Neuronal stem cell (in vitro differentiated cells): ENCODE results near the gene CCL7.

Source experiments
- DNase-seq: peaks from one replicate; pipeline ENCODE4 v3.0.0-alpha.2; 2013; ENCODE audit warnings: low spot score
- H2AFZ ChIP-seq: one replicate; pipeline ENCODE4 v1.6.1; 2013; ENCODE audit warnings: mild to moderate bottlenecking, low read length, inconsistent platforms
- H2AK5ac ChIP-seq: 2 replicates; pipeline ENCODE4 v1.6.1; 2013; ENCODE audit warnings: low read depth, mild to moderate bottlenecking, inconsistent platforms, low read length, moderate library complexity, mixed read lengths
- H2BK120ac ChIP-seq: 2 replicates; pipeline ENCODE4 v1.6.1; 2013; ENCODE audit warnings: low read depth, mild to moderate bottlenecking, inconsistent platforms, low read length, moderate library complexity, mixed read lengths
- H2BK12ac ChIP-seq: one replicate; pipeline ENCODE4 v1.6.1; 2013; ENCODE audit warnings: low read length, inconsistent platforms
- H2BK15ac ChIP-seq: 2 replicates; pipeline ENCODE4 v1.6.1; 2013; ENCODE audit warnings: mild to moderate bottlenecking, low read length, inconsistent platforms, mixed read lengths
- H2BK5ac ChIP-seq: one replicate; pipeline ENCODE4 v1.6.1; 2013; ENCODE audit warnings: inconsistent platforms, mild to moderate bottlenecking, low read length, moderate library complexity
- H3K14ac ChIP-seq: one replicate; pipeline ENCODE4 v1.6.1; 2013; ENCODE audit warnings: low read length, inconsistent platforms
- H3K18ac ChIP-seq: 2 replicates; pipeline ENCODE4 v1.6.1; 2013; ENCODE audit warnings: low read length, inconsistent platforms
- H3K23ac ChIP-seq: 2 replicates; pipeline ENCODE4 v1.6.1; 2013; ENCODE audit warnings: low read depth, mild to moderate bottlenecking, mixed read lengths, low read length, inconsistent platforms; ENCODE audit not compliant: poor library complexity
- H3K27ac ChIP-seq: replicated peaks from 3 replicates; pipeline ENCODE4 v1.5.1; 2013; ENCODE audit warnings: low read length, inconsistent platforms
- H3K27me3 ChIP-seq, 3 experiments: 2 replicates each; pipeline ENCODE4 v1.6.1; 2013; ENCODE audit warnings: low read length in 3 of 3, mild to moderate bottlenecking in 2 of 3, inconsistent platforms in 1 of 3, low read depth in 1 of 3, mixed read lengths in 1 of 3, moderate library complexity in 1 of 3; ENCODE audit not compliant: control insufficient read depth in 3 of 3, insufficient read depth in 3 of 3
- H3K36me3 ChIP-seq, 2 donors: replicated peaks in 1 of 2; 2 replicates each; pipeline ENCODE4 v1.6.1; 2013; ENCODE audit warnings: low read length in 2 of 2; ENCODE audit not compliant: control insufficient read depth in 2 of 2, insufficient read depth in 2 of 2
- H3K4ac ChIP-seq: 2 replicates; pipeline ENCODE4 v1.6.1; 2013; ENCODE audit warnings: inconsistent platforms, mild to moderate bottlenecking, low read length, moderate library complexity
- H3K4me1 ChIP-seq, 2 donors: 1 replicate in 1 of 2; 2 replicates in 1 of 2; pipeline ENCODE4 v1.6.1; 2013; ENCODE audit warnings: low read length in 2 of 2, low read depth in 1 of 2; ENCODE audit not compliant: control insufficient read depth in 2 of 2, insufficient read depth in 1 of 2
- H3K4me2 ChIP-seq: one replicate; pipeline ENCODE4 v1.6.1; 2013; ENCODE audit warnings: mild to moderate bottlenecking, low read length, inconsistent platforms; ENCODE audit not compliant: insufficient read depth, poor library complexity, severe bottlenecking
- H3K4me3 ChIP-seq, 2 donors: 2 replicates each; pipeline ENCODE4 v1.5.1; 2013; ENCODE audit warnings: low read length in 2 of 2, mild to moderate bottlenecking in 2 of 2, inconsistent platforms in 1 of 2, moderate library complexity in 1 of 2
- H3K79me1 ChIP-seq: one replicate; pipeline ENCODE4 v1.6.1; 2013; ENCODE audit warnings: low read depth, mild to moderate bottlenecking, inconsistent platforms, low read length, moderate library complexity
- H3K9ac ChIP-seq: one replicate; pipeline ENCODE4 v1.6.1; 2013; ENCODE audit warnings: mild to moderate bottlenecking, low read depth, low read length, inconsistent platforms; ENCODE audit not compliant: poor library complexity
- H3K9me3 ChIP-seq, 2 donors: replicated peaks in 1 of 2; 2 replicates each; pipeline versions ENCODE3 to v1.6.1; 2013; ENCODE audit warnings: low read length in 2 of 2, mild to moderate bottlenecking in 2 of 2, inconsistent platforms in 1 of 2, low read depth in 1 of 2, mixed read lengths in 1 of 2, moderate library complexity in 1 of 2; ENCODE audit not compliant: control insufficient read depth in 2 of 2, insufficient read depth in 1 of 2
- H4K8ac ChIP-seq: one replicate; pipeline ENCODE4 v1.6.1; 2013; ENCODE audit warnings: low read depth, mild to moderate bottlenecking, inconsistent platforms, low read length, moderate library complexity
- H4K91ac ChIP-seq: one replicate; pipeline ENCODE4 v1.6.1; 2013; ENCODE audit warnings: low read length, low read depth, mild to moderate bottlenecking, inconsistent platforms; ENCODE audit not compliant: poor library complexity
- WGBS, 2 donors: extraction: QIAGEN DNeasy Blood & Tissue Kit; methylation state at CpG; one replicate each; pipeline ENCODE4 v1.1.7; 2013; ENCODE audit warnings: missing lambda C conversion rate in 2 of 2, mixed read lengths in 1 of 2; ENCODE audit not compliant: insufficient read length in 2 of 2, insufficient replicate concordance in 1 of 2; ENCODE audit errors: extremely low coverage in 2 of 2; 5-methylcytosine and 5-hydroxymethylcytosine counted together

CCL7 gene

GRCh38 chr17:34227707-34228106, 42.3 kb upstream of the CCL7 start:
- H2AFZ ChIP-seq = no peak overlapping the region
- H3K4ac ChIP-seq = no peak overlapping the region
- H2AK5ac ChIP-seq = no peak overlapping the region
- H4K8ac ChIP-seq = no peak overlapping the region
- H2BK120ac ChIP-seq = no peak overlapping the region
- no peak overlapping the region for H3K4me3 ChIP-seq
- no peak overlapping the region for H3K9ac ChIP-seq
- no peaks in the 10 kb centered on the region for H3K36me3 ChIP-seq
- H2BK12ac ChIP-seq = no peak overlapping the region
- H3K27me3 ChIP-seq = no peaks in the 10 kb centered on the region
- no peak overlapping the region for H3K18ac ChIP-seq
- no CpG with 5 or more reads among the region's 3 CpGs for WGBS, 2 donors
- no peak overlapping the region for H2BK5ac ChIP-seq
- H3K14ac ChIP-seq = no peak overlapping the region
- H3K4me2 ChIP-seq = no peak overlapping the region
- H2BK15ac ChIP-seq = no peak overlapping the region
- H3K9me3 ChIP-seq = no peaks in the 10 kb centered on the region
- H3K23ac ChIP-seq = no peak overlapping the region
- H3K27ac ChIP-seq = no peak overlapping the region
- H3K79me1 ChIP-seq = no peaks in the 10 kb centered on the region
- H4K91ac ChIP-seq = no peak overlapping the region
- no peaks in the 10 kb centered on the region for H3K4me1 ChIP-seq
- DNase-seq = no peak

GRCh38 chr17:34228781-34229180, 41.2 kb upstream of the CCL7 start:
- H2BK12ac ChIP-seq = no peak overlapping the region
- H2BK15ac ChIP-seq = no peak overlapping the region
- no peaks in the 10 kb centered on the region for H3K79me1 ChIP-seq
- H3K27ac ChIP-seq = no peak overlapping the region
- no peak overlapping the region for H4K8ac ChIP-seq
- no peak overlapping the region for H3K23ac ChIP-seq
- H4K91ac ChIP-seq = no peak overlapping the region
- H3K4ac ChIP-seq = no peak overlapping the region
- no peaks in the 10 kb centered on the region for H3K9me3 ChIP-seq
- no peaks in the 10 kb centered on the region for H3K36me3 ChIP-seq
- H3K18ac ChIP-seq = no peak overlapping the region
- H2BK120ac ChIP-seq = no peak overlapping the region
- H2AK5ac ChIP-seq = no peak overlapping the region
- DNase-seq = no peak
- no peak overlapping the region for H3K9ac ChIP-seq
- no peak overlapping the region for H2BK5ac ChIP-seq
- no peak overlapping the region for H2AFZ ChIP-seq
- H3K4me1 ChIP-seq = no peaks in the 10 kb centered on the region
- no peak overlapping the region for H3K4me3 ChIP-seq
- H3K14ac ChIP-seq = no peak overlapping the region
- no CpG with 5 or more reads among the region's 4 CpGs for WGBS, 2 donors
- H3K27me3 ChIP-seq = no peaks in the 10 kb centered on the region
- no peak overlapping the region for H3K4me2 ChIP-seq

GRCh38 chr17:34230342-34230741, 39.7 kb upstream of the CCL7 start:
- H2AK5ac ChIP-seq = no peak overlapping the region
- H3K79me1 ChIP-seq = no peaks in the 10 kb centered on the region
- no CpG with 5 or more reads among the region's 1 CpG for WGBS, 2 donors
- no peak overlapping the region for H3K18ac ChIP-seq
- no peak overlapping the region for H3K4me2 ChIP-seq
- no peak overlapping the region for H2AFZ ChIP-seq
- peaks cover 0 to 5% of the 10 kb centered on the region in 2 donors for H3K4me1 ChIP-seq
- H3K36me3 ChIP-seq = no peaks in the 10 kb centered on the region
- DNase-seq = no peak
- H4K8ac ChIP-seq = no peak overlapping the region
- H2BK12ac ChIP-seq = no peak overlapping the region
- no peak overlapping the region for H4K91ac ChIP-seq
- no peak overlapping the region for H2BK5ac ChIP-seq
- no peak overlapping the region for H2BK120ac ChIP-seq
- H3K27me3 ChIP-seq = no peaks in the 10 kb centered on the region
- H3K23ac ChIP-seq = no peak overlapping the region
- no peaks in the 10 kb centered on the region for H3K9me3 ChIP-seq
- no peak overlapping the region for H3K9ac ChIP-seq
- no peak overlapping the region for H2BK15ac ChIP-seq
- H3K4me3 ChIP-seq = no peak overlapping the region
- no peak overlapping the region for H3K27ac ChIP-seq
- H3K14ac ChIP-seq = no peak overlapping the region
- no peak overlapping the region for H3K4ac ChIP-seq

DNA sequence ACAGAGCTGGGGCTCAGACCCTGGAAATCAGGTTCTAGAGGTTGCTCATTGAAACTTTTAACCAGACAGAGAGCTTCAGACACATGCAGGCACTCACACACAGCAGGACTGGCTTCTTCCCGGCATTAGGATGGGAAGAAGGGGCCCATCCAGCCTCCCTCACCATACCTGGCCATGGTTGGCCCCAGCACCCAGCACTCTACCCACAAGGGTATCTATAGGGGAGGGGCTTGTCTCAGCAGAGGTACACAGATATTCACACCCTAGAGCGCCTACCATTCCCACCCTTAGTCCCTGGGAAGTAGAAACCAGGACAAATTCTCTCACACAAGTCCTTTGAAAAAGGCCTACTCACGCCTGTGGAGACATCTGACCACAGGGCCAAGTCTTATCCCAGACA, 35.4 kb upstream of the CCL7 start:
- H3K79me1 ChIP-seq = no peaks in the 10 kb centered on the region
- H3K23ac ChIP-seq = no peak overlapping the region
- no peak overlapping the region for H3K14ac ChIP-seq
- H2BK5ac ChIP-seq = no peak overlapping the region
- H2BK12ac ChIP-seq = no peak overlapping the region
- H3K27me3 ChIP-seq = no peaks in the 10 kb centered on the region
- no peaks in the 10 kb centered on the region for H3K9me3 ChIP-seq
- H3K27ac ChIP-seq = no peak overlapping the region
- no peak overlapping the region for H2AFZ ChIP-seq
- no peak overlapping the region for H2BK15ac ChIP-seq
- no peak overlapping the region for H3K9ac ChIP-seq
- no peak overlapping the region for H4K8ac ChIP-seq
- no peak overlapping the region for H3K4ac ChIP-seq
- H3K4me2 ChIP-seq = no peak overlapping the region
- WGBS, 2 donors = no CpG with 5 or more reads among the region's 3 CpGs
- peaks cover 0 to 15% of the 10 kb centered on the region in 2 donors for H3K4me1 ChIP-seq
- H2BK120ac ChIP-seq = no peak overlapping the region
- H3K18ac ChIP-seq = no peak overlapping the region
- no peaks in the 10 kb centered on the region for H3K36me3 ChIP-seq
- no peak overlapping the region for H4K91ac ChIP-seq
- H2AK5ac ChIP-seq = no peak overlapping the region
- H3K4me3 ChIP-seq = no peak overlapping the region
- DNase-seq = no peak
